T-helper 2 cell treated with Interferon-gamma antibody and Interleukin-4, amounts not matched to agents 5 μg/mL and 100 μg/mL, for 36 hours (primary cell): ENCODE results near the gene AREL1.

Source experiments
- DNase-seq: peaks from one replicate; pipeline ENCODE4 v3.0.0; 2021; ENCODE audit warnings: low spot score
- H3K27ac Mint-ChIP-seq: one replicate; pipeline ENCODE4 v1.8.0; 2021; ENCODE audit warnings: mild to moderate bottlenecking, mixed read lengths
- H3K27me3 Mint-ChIP-seq: one replicate; pipeline ENCODE4 v1.8.0; 2021; ENCODE audit warnings: low read depth, mixed read lengths
- H3K36me3 Mint-ChIP-seq: one replicate; pipeline ENCODE4 v1.8.0; 2021; ENCODE audit warnings: low read depth, mixed read lengths
- H3K4me1 Mint-ChIP-seq: one replicate; pipeline ENCODE4 v1.8.0; 2021; ENCODE audit warnings: low read depth, mixed read lengths
- H3K4me3 Mint-ChIP-seq: one replicate; pipeline ENCODE4 v1.8.0; 2022; ENCODE audit warnings: mild to moderate bottlenecking, moderate library complexity, mixed read lengths
- H3K9me3 Mint-ChIP-seq: one replicate; pipeline ENCODE4 v1.8.0; 2021; ENCODE audit warnings: mixed read lengths

Gene AREL1

GRCh38 chr14:74613211-74613914 is 99.5 kb downstream of the AREL1 start:
- peaks cover 23% of the 10 kb centered on the region for H3K4me1 Mint-ChIP-seq

DNA sequence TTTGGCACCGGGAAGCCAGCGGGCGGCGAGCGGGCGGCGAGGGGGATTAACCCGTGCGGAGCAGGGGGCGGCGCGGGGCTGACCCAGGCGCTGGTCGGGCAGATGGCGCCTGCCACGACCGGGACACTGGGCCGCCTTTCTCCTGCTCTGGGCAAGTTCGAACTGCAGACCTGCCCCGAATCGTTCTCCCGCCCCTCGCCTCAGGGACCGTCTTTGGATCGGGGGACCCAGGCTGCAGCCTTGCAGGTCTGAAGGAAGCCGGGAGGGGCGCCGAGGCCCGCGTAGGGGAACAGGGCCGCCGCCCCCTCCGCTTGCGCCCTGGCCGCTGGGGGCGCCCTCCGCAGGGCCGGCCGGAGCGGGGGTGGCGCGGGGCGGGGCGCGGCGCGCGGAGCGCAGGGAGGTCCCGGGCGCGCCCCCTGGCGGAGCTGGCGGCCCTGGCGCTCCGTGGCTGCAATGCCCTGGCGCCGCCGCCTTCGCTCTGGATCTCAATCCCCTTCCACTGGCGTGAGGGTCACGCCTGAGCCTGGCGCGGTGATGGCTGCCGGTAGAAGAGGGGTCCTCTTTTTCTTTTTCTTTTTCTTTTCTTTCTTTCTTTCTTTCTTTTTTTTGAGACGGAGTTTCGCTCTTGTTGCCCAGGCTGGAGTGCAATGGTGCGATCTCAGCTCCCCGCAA is 100.4 kb downstream of the AREL1 start:
- Mint-ChIP-seq H3K4me1 (peaks cover 14% of the 10 kb centered on the region), H3K36me3 (no peaks in the 10 kb centered on the region), H3K27ac (no peak overlapping the region), H3K9me3 (no peaks in the 10 kb centered on the region), H3K4me3 (peak overlapping the region; percentile 74), H3K27me3 (peaks cover 50% of the 10 kb centered on the region)
- DNase-seq = peak; percentile 84

More at GRCh38 chr14:74613211-74613914, 99.5 kb downstream of the AREL1 start:
- no peak for DNase-seq
- peaks cover 50% of the 10 kb centered on the region for H3K27me3 Mint-ChIP-seq
- H3K9me3 Mint-ChIP-seq = no peaks in the 10 kb centered on the region
- peak overlapping the region; percentile 37 for H3K4me3 Mint-ChIP-seq
- no peaks in the 10 kb centered on the region for H3K36me3 Mint-ChIP-seq
- no peak overlapping the region for H3K27ac Mint-ChIP-seq

DNA sequence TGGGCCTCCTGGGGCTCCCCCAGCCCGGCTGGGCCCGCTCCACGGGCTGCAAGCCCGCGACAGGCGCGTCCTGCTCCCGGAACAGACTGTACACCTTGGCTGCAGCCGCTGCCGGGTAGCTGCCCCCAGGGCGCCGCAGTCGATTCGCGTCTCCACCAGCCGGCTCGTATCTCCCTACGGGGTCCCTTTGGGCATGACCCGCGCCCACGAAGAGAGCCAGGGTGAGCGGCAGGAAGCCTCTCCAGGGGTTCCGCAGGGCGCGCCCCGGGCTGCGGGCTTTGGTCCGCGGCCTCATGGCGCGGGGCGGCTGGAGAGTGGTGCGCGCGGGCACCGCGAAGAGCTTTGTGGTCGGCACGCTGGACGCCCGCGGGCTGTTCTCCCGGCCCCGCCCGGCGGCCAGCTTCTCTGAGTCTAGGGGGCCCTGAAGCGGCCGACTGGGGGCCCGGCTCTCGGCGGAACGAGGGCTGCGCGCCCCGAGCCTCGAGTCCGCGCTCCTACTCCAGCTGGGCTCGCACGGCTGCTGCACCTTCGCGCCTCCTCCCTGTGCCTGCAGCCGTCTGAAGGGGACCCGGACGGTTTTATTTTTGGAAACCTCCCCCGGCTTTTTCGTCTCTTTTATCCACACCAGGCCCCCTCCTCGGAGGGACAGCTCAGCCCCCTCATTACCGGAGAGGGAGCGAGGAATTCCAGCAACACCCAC is 101.1 kb downstream of the AREL1 start, which contains the start of gene LTBP2:
TSS of gene LTBP2 (minus strand) at position 588 of the 700 bp plus-strand sequence. CDS start at position 295, 293 bp downstream.
- Mint-ChIP-seq H3K27ac (no peak within 1 kb of the TSS), H3K27me3 (peaks cover 50% of the 10 kb centered on the region), H3K9me3 (no peaks in the 10 kb centered on the region), H3K36me3 (no peaks in the 10 kb centered on the region), H3K4me3 (peak within 1 kb of the TSS; percentile 74), H3K4me1 (peaks cover 14% of the 10 kb centered on the region)
- DNase-seq = peak; percentile 14
